ENCODE measurements around the gene POLR1D.

Gene POLR1D

DNA sequence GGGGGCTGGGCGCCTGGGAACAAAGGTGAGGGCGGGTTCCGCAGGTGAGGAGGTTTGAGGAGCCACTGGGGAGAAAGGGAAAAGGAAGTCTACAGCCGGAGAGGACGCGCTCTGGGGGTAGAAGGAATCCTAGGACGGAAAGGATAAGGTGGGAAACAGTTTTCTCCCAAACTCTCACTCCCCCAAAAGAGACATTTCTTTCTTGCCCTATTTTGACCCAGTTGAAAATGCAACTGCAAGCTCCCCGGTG is 651 bp upstream of the POLR1D start:
- no peak for DNase-seq (ENCODE audit: low read depth in 1 of 2, low spot score in 1 of 2)
- TF ChIP-seq, protein P1, sequence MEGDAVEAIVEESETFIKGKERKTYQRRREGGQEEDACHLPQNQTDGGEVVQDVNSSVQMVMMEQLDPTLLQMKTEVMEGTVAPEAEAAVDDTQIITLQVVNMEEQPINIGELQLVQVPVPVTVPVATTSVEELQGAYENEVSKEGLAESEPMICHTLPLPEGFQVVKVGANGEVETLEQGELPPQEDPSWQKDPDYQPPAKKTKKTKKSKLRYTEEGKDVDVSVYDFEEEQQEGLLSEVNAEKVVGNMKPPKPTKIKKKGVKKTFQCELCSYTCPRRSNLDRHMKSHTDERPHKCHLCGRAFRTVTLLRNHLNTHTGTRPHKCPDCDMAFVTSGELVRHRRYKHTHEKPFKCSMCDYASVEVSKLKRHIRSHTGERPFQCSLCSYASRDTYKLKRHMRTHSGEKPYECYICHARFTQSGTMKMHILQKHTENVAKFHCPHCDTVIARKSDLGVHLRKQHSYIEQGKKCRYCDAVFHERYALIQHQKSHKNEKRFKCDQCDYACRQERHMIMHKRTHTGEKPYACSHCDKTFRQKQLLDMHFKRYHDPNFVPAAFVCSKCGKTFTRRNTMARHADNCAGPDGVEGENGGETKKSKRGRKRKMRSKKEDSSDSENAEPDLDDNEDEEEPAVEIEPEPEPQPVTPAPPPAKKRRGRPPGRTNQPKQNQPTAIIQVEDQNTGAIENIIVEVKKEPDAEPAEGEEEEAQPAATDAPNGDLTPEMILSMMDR (IDR thresholded peaks at IDR 0.05; ENCODE audit: insufficient read depth, low read length): no peak
- TF ChIP-seq POLR2AphosphoS5 (IDR thresholded peaks at IDR 0.05; ENCODE audit: low read depth): no peak
- TF ChIP-seq SPI1 (IDR thresholded peaks at IDR 0.05; ENCODE audit: borderline replicate concordance, low read depth): no peak
- TF ChIP-seq GABPA (IDR thresholded peaks at IDR 0.05; ENCODE audit: low read depth): no peak
- TF ChIP-seq, protein P2, sequence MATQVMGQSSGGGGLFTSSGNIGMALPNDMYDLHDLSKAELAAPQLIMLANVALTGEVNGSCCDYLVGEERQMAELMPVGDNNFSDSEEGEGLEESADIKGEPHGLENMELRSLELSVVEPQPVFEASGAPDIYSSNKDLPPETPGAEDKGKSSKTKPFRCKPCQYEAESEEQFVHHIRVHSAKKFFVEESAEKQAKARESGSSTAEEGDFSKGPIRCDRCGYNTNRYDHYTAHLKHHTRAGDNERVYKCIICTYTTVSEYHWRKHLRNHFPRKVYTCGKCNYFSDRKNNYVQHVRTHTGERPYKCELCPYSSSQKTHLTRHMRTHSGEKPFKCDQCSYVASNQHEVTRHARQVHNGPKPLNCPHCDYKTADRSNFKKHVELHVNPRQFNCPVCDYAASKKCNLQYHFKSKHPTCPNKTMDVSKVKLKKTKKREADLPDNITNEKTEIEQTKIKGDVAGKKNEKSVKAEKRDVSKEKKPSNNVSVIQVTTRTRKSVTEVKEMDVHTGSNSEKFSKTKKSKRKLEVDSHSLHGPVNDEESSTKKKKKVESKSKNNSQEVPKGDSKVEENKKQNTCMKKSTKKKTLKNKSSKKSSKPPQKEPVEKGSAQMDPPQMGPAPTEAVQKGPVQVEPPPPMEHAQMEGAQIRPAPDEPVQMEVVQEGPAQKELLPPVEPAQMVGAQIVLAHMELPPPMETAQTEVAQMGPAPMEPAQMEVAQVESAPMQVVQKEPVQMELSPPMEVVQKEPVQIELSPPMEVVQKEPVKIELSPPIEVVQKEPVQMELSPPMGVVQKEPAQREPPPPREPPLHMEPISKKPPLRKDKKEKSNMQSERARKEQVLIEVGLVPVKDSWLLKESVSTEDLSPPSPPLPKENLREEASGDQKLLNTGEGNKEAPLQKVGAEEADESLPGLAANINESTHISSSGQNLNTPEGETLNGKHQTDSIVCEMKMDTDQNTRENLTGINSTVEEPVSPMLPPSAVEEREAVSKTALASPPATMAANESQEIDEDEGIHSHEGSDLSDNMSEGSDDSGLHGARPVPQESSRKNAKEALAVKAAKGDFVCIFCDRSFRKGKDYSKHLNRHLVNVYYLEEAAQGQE (IDR thresholded peaks at IDR 0.05; ENCODE audit: insufficient replicate concordance, low read depth): no peak
- no peaks in the 10 kb centered on the region for H3K27me3 ChIP-seq (ENCODE audit: insufficient read depth, poor library complexity, severe bottlenecking)
- H3K4me3 ChIP-seq (replicated peaks; ENCODE audit: insufficient read depth, low read length): peak overlapping the region; percentile 87
- peak overlapping the region; percentile 90 for H3K27ac ChIP-seq (replicated peaks)

DNA sequence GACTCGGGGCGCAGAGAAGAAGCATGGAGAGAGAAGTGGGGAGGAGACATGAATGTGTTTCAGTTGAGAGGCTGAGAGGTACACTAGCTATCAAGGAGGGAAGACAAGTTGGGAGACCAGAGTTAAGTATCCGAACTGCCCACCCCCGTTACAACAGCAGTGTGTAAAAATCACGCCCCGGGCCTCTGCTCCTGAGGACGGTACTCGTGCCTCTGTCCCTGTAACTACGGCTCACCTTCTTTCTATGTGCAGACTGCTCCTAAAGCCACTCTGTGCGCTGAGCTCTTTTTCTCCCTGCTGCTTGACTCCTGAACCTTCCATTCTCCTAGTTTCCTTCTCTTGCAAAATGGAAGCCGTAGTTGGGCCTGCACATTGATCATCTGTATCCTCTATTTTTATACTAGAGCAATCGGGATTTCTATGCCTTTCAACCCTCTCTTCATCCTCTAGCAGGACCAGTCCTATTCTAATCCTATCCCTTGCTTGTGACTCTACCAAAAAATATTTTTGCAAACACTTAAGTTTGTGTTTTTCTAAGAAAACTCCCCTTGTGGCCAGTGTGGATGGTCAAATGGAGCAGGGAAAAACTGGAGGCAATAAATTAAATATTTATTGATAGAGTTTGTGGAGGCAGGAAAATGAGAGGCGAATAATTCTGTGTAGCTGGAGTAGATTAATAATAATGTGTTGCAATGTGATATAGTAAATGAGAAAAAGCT is 569 bp downstream of the POLR1D start:
- TF ChIP-seq SPI1 (IDR thresholded peaks at IDR 0.05; ENCODE audit: borderline replicate concordance, low read depth): no peak
- TF ChIP-seq GABPA (IDR thresholded peaks at IDR 0.05; ENCODE audit: low read depth): no peak
- TF ChIP-seq, protein P1 (IDR thresholded peaks at IDR 0.05; ENCODE audit: insufficient read depth, low read length): no peak
- TF ChIP-seq POLR2AphosphoS5 (IDR thresholded peaks at IDR 0.05; ENCODE audit: low read depth): no peak
- TF ChIP-seq, protein P2 (IDR thresholded peaks at IDR 0.05; ENCODE audit: insufficient replicate concordance, low read depth): no peak
- peak overlapping the region; percentile 87 for H3K4me3 ChIP-seq (replicated peaks; ENCODE audit: insufficient read depth, low read length)
- H3K27ac ChIP-seq (replicated peaks): peak overlapping the region; percentile 90
- peak in 1 of 2 experiments; percentile 9 for DNase-seq (ENCODE audit: low read depth in 1 of 2, low spot score in 1 of 2)
- H3K27me3 ChIP-seq (ENCODE audit: insufficient read depth, poor library complexity, severe bottlenecking): no peaks in the 10 kb centered on the region

DNA sequence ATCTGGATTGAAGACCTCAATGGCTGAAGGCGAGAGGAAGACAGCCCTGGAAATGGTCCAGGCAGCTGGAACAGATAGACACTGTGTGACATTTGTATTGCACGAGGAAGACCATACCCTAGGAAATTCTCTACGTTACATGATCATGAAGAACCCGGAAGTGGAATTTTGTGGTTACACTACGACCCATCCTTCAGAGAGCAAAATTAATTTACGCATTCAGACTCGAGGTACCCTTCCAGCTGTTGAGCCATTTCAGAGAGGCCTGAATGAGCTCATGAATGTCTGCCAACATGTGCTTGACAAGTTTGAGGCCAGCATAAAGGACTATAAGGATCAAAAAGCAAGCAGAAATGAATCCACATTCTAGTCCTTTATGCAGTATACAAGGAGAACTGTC is 1.2 kb downstream of the POLR1D start:
- no peak for DNase-seq (ENCODE audit: low read depth in 1 of 2, low spot score in 1 of 2)
- Histone ChIP-seq H3K27me3 (ENCODE audit: insufficient read depth, poor library complexity, severe bottlenecking) (no peaks in the 10 kb centered on the region), H3K4me3 (replicated peaks; ENCODE audit: insufficient read depth, low read length) (peak overlapping the region; percentile 87), H3K27ac (replicated peaks) (no peak overlapping the region; the same call in 1 of the 2 replicates)
- no peak for TF ChIP-seq SPI1 (IDR thresholded peaks at IDR 0.05; ENCODE audit: borderline replicate concordance, low read depth)
- TF ChIP-seq POLR2AphosphoS5 (IDR thresholded peaks at IDR 0.05; ENCODE audit: low read depth): no peak
- TF ChIP-seq, protein P1 (IDR thresholded peaks at IDR 0.05; ENCODE audit: insufficient read depth, low read length): no peak
- no peak for TF ChIP-seq GABPA (IDR thresholded peaks at IDR 0.05; ENCODE audit: low read depth)
- TF ChIP-seq, protein P2 (IDR thresholded peaks at IDR 0.05; ENCODE audit: insufficient replicate concordance, low read depth): no peak
